GM11168 (cell line): ENCODE measurements around the gene OTOF.
"Not testable (repeated sequence)": the region's sequence is repeated elsewhere in the genome, so short reads cannot be mapped to it uniquely, and the experiment has no call there.

Experiments used
- in situ Hi-C: fragments of 300-500 bp; cut with MboI; formaldehyde crosslinking; loops from one replicate; pipeline ENCODE4 v1.12.0; 2022; ENCODE audit warnings: low sequenced_read_pairs; ENCODE audit not compliant: unreplicated experiment

The OTOF gene

GRCh38 chr2:26469092-26469710 is 8.7 kb downstream of the OTOF start:
- in situ Hi-C loops: no loop called here

GRCh38 chr2:26468544-26468943 is 9.4 kb downstream of the OTOF start:
- in situ Hi-C loops: not testable (repeated sequence)

GRCh38 chr2:26466662-26467310 is 11.1 kb downstream of the OTOF start:
- in situ Hi-C loops: no loop called here

GRCh38 chr2:26465981-26466471 is 11.9 kb downstream of the OTOF start:
- in situ Hi-C loops: no loop called here

- in situ Hi-C loops: no loop called here
Observed at GRCh38 chr2:26465266-26465925, 12.5 kb downstream of the OTOF start.

GRCh38 chr2:26464390-26465265 is 13.3 kb downstream of the OTOF start:
- in situ Hi-C loops: no loop called here

GRCh38 chr2:26463244-26464192 is 14.4 kb downstream of the OTOF start:
- in situ Hi-C loops: no loop called here

GRCh38 chr2:26462511-26463243 is 15.2 kb downstream of the OTOF start:
- in situ Hi-C loops: no loop called here

GRCh38 chr2:26462100-26462499 is 15.8 kb downstream of the OTOF start:
- in situ Hi-C loops: no loop called here

GRCh38 chr2:26461601-26462023 is 16.3 kb downstream of the OTOF start:
- in situ Hi-C loops: no loop called here

- in situ Hi-C loops: no loop called here
Observed at GRCh38 chr2:26460613-26461031, 17.3 kb downstream of the OTOF start.

- in situ Hi-C loops: no loop called here
Observed at GRCh38 chr2:26459991-26460612, 17.8 kb downstream of the OTOF start.

GRCh38 chr2:26458365-26459042 is 19.4 kb downstream of the OTOF start:
- in situ Hi-C loops: no loop called here

GRCh38 chr2:26457695-26458364 is 20.1 kb downstream of the OTOF start:
- in situ Hi-C loops: no loop called here

- in situ Hi-C loops: no loop called here
Observed at GRCh38 chr2:26457251-26457666, 20.7 kb downstream of the OTOF start.

- in situ Hi-C loops: no loop called here
Observed at GRCh38 chr2:26456440-26457250, 21.3 kb downstream of the OTOF start.
